GM21515 (cell line): ENCODE data around the gene NOXO1.
"Not testable (repeated sequence)": the region's sequence is repeated elsewhere in the genome, so short reads cannot be mapped to it uniquely, and the experiment has no call there.

Source experiments
- ATAC-seq: cut with Tn5 transposase; IDR thresholded peaks from one replicate; pipeline ENCODE4 v1.9.1; 2021; ENCODE audit not compliant: unreplicated experiment

Gene NOXO1

GRCh38 chr16:2011726-2012125 is 30.5 kb upstream of the NOXO1 start:
- ATAC-seq = not testable (repeated sequence)

DNA sequence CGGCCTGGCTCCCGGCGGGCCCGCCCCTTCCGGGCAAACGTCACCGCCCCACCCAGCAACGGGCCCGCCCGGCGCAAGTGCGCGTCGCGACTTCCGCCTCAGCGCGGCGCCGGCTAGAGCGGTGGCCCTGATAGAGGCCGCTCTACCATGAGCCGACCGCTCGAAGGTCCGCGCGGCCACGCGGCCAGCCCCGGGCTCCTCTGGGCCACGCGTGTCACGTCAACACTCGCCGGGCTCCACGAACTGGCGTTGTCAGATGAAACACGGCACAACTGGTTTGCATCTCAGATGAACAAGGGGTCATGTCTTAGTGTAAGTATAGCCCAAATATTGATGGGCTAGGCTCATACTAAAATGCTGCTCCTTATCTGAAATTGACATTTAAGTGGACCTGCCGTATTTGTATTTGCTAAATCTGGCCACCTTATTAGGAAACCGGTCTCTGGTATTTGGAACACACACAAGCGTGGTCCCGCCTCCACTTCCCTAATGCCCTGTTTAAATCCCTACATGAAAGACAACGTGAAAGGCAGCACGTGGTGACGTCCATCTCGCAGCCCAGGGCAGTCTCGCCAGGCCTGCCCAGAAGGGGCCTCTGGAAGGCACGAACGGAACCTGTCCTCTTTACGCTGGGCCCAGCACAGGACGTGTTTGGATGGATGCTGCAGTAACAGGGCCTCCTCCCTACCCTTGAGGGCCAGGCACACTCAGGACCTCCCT is 28.7 kb upstream of the NOXO1 start, which contains the start of gene ZNF598:
ZNF598 (minus strand) TSS at position 31 of the 720 bp plus-strand sequence.
- peak; percentile 71 for ATAC-seq

DNA sequence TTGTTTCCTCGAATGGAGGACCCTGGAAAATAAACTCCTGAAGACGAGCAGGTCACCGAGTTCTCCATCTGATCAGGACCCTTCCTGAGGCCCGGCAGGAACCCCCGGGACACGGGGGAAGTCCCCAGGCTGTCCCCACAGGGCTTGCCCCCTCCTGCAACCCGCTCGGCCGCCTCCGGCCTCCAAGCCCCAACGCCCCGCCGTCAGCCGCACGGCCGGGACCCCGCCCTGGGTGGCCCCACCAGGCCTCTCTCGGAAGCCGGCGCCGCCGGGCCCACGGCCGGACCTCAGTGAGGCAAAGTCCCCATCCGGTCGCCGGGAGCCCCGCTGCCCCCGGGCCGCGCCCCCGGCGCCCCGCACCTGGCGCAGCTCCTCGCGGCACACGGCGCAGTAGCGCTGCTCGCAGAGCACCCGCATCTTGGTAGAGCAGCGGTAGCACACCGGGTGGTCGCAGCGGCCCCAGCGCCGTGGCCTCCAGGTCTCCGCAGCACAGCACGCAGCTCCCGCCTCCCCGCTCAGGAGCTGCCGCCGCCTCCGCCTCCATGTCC is 28.0 kb upstream of the NOXO1 start:
- peak; percentile 30 for ATAC-seq

GRCh38 chr16:2008631-2009163 is 27.4 kb upstream of the NOXO1 start:
- no peak for ATAC-seq

GRCh38 chr16:2008009-2008526 is 26.8 kb upstream of the NOXO1 start:
- ATAC-seq = no peak

DNA sequence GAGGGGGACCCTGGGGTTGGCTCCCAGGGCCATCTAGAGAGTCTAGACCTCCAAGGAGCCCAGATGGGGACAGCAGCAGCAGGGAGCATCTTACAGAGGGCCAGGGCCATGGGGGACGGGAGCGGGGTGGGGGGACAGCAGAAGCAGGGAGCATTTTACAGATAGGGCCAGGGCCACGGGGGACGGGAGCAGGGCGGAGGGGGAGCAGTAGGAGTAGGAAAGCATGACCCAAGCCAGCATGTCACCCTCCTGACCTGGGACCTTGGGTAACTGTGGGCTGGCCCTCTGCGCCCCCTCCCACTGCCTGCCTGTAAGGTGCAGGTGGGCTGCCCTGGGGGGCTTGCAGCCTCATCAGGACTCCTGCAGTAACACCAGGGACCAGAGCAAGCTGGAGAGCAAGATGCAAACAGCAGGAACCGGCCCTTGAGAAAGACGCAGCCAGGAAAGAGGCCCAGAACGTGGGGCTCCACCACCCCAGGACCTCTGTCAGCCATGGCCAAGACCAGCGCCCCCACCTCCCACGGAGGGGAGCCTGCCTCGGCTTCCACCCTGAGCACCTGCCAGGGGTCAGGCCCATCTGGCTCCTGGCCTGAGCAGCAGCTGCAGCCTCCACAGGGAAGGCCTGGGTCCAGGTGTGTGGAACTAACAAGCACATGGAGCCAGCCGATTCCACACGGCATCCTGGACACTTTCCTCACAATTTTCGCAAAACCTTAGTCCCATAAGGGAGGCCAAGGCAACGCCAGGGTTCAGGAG is 26.0 kb upstream of the NOXO1 start:
- ATAC-seq = no peak

- no peak for ATAC-seq
These were observed 25.0 kb upstream of the NOXO1 start for GRCh38 chr16:2006317-2006716.

DNA sequence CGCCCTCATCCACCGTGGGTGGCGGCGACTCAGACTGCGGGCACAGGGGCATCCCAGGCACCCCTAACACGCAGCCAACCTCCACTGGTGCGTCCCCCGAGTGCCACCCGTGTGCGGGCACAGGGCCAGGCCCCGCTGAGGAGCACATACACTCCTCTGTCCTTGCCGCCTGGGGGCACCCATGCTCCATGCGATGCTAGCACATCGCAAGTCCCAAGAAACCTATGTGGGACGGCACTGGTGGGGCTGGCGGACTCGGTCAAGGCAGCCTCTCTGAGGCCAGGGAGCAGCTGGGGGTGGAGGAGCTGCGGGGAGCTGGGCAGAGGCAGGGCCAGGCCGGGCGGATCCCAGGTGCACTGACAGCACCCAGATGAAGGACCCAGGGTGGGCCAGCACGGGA is 24.4 kb upstream of the NOXO1 start:
- ATAC-seq = no peak

DNA sequence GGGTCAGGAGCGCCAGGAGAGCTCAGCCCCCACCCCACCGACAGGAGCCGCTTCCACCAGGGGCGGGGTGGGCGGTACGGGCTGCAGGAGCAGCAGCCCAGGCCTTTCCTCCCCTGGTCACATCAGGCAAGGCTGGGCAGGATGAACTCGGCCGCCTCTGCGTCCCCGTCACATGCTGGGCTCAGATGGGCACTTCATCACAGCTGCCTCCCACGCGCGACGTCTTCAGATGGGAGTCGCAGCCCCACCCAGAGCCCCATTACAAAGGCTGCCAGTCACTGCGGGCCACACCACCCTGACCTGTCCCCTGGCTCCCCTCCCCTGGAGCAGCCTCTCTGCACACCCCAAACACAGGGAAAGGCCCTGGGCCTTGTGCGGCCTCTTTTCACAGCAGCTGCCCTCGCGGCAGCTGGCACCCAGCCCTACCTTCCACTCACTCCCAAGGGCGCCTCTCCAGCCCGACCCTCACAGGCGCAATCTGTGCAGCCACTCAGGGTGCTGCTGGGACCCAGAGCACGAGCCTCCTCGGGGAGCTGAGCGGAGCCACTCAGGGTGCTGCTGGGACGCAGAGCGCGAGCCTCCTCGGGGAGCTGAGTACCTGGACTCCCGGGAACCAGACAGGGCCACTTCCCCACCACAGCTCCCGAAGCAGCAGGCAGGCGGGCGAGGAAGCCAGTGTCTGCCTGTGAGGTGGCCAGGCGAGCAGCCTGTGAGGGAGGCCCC is 23.7 kb upstream of the NOXO1 start:
- ATAC-seq = no peak

DNA sequence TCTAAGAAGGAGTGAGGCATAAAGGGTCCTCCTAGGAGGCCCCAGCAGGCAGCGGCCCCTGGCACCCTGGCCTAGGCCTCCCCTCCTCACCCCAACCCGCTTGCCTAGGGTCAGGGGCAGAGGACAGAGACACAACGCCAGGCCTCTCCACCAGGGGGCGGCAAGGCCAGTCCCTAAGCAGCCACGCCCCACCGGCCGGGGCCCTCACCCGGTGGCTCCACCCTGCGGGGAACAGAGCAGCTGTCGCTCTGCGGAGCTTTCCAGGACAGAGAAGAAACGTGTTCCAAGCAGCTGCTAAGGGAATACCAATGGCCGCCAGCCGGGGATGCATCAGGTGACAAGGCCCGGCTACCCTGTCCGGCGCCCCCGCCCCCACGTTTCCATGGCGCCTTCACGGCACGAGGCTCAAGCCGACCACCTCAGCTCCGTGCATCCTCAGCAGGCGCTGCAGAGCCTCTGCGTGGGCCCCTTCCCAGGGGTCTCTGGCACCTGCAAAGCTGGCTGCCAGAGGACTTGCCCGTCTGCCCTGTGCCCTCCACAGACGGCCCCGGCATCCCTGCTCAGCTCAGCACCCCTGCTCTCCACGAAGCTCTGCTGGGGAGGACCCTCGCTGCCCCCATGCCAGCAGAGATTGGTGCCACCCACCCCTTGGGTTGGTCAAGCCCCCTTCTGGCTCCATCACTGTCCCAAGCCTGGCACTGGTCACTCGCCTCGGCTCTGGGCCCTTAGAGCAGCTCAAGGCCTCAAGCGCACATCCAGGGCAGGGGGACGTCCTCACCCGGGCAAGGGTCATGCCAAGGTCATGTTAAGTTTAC is 22.8 kb upstream of the NOXO1 start:
- ATAC-seq = no peak

DNA sequence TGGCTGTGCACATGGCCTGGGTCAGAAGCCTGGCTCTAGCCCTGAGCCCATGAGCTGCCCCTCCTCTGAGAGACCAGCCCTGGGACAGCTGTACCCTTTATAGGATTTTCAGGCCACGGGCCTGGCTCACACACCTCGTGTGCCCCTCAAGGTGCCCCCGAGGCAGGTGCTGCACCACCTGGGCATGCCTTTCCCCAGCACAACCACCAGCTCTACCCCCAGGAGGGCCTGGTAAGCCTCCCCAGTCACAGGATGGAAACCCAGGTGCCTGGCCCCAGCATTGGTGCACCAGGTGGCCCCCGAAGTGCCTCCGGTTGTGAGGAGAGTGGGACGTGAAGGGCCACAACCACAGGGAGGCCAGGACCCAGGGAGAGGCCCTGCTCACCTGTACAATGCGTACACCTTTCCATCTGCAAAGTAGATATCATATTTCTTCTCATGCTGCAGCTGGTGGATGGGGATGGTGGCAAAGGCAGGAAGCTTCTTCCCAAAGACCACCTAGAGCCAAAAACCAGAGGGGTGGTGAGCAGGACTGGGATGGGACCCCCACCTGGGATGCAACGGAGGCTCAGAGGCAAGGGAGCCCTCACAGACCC is 22.1 kb upstream of the NOXO1 start:
- ATAC-seq = no peak

- ATAC-seq = no peak
These were observed 21.3 kb upstream of the NOXO1 start for GRCh38 chr16:2002406-2003230.

GRCh38 chr16:2001456-2002355 is 20.4 kb upstream of the NOXO1 start:
- no peak for ATAC-seq

GRCh38 chr16:2001035-2001434 is 19.8 kb upstream of the NOXO1 start:
- no peak for ATAC-seq

DNA sequence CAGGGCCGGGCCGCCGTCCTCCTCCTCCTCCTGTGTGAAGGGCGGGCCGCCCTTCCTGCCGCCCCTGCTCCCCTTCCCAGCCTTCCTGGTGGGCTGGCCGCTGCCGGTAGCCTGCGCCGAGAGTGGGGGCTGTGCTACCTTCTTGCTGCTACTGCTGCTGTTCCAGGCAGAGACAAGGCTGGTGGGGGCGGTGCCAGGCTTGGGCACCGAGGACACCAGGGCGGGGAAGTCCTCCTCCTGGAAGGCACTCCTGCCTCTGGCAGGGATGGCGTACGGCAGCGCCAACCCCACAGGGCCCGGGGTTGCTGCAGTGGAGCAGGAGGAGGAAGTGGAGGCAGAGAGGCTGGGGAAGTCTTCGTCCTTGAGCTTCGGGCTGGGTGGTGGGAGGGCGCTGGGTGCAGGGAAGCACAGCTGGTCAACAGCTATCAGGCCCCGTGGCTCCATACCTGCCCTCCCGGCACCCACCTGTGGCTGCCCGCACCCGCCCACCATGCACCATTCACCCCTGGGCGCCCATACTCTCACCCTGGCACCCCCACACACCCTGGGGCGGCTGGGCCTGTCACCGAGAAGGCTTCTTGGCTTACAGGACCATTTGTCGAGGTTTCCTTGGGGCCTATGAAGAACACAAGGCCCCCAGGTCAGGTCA is 18.7 kb upstream of the NOXO1 start:
- no peak for ATAC-seq

DNA sequence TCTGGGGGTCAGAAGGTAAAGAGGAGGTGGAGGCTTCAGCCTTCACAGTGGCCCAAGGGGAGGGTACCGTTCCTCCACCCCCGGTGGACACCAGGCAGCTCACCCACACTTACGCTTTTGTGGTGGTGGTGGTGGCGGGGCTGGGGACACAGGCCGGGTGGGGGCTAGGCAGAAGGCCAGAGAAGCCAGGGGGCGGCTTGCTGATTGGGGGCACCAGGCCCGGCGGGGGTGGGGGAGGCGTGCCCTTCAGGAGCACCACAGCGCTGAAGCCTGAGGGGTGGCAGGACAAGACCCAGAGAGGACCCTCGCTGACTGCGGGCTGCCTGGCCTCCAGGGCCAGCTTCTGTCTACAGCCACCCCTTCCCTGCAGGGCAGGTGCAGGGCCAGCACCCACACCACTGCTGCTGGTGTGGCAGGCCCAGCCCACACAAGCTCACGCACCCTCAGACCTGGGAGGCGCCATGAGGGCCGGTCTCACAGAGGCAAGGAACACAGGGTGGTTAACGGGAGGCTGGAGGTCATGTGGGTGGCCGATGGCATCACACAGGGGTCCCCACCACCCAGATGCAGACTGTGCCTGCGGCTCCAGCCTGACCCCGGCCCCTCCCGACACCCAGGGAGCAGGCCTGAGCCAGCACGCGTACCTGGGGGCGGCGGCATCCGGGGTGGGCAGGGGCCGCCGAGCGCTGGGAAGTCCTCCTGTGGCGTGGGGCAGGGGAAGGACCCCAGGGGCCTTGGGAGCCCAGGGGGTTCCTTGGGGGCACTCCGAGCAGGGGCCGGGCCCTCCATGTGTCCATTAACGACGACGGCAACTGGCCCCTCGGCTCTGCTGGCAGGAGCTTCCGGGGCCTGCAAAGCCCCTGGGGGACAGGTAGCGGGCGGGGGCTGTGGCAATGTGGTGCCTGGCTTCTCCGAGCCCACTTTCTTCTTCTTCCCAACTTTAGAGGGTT is 17.9 kb upstream of the NOXO1 start:
- no peak for ATAC-seq
